Stomach smooth muscle (tissue), 2 donors: ENCODE measurements around the gene GRIP2.

Experiments
- H3K27ac ChIP-seq: one replicate; pipeline ENCODE4 v1.7.0; 2013; ENCODE audit warnings: mild to moderate bottlenecking, low read length, inconsistent platforms
- H3K27me3 ChIP-seq, 2 donors: one replicate each; pipeline ENCODE4 v1.7.0; 2013; ENCODE audit warnings: low read length in 2 of 2; ENCODE audit not compliant: insufficient read depth in 2 of 2, control insufficient read depth in 1 of 2
- H3K36me3 ChIP-seq, 2 donors: one replicate each; pipeline ENCODE4 v1.7.0; 2013; ENCODE audit warnings: low read length in 2 of 2; ENCODE audit not compliant: control insufficient read depth in 2 of 2, insufficient read depth in 2 of 2
- H3K4me1 ChIP-seq: one replicate; pipeline ENCODE4 v1.7.0; 2013; ENCODE audit warnings: low read length; ENCODE audit not compliant: control insufficient read depth, insufficient read depth
- H3K4me3 ChIP-seq, 2 donors: one replicate each; pipeline ENCODE4 v1.7.0; 2013; ENCODE audit warnings: low read length in 2 of 2
- H3K9ac ChIP-seq, 2 donors: one replicate each; pipeline ENCODE4 v1.7.0; 2013; ENCODE audit warnings: low read length in 2 of 2, mild to moderate bottlenecking in 1 of 2
- H3K9me3 ChIP-seq, 2 donors: one replicate each; pipeline ENCODE4 v1.7.0; 2013; ENCODE audit warnings: low read length in 2 of 2; ENCODE audit not compliant: control insufficient read depth in 2 of 2
- donor health status: healthy.
- donor health status: Pancreatic carcinoma.

The GRIP2 gene

DNA sequence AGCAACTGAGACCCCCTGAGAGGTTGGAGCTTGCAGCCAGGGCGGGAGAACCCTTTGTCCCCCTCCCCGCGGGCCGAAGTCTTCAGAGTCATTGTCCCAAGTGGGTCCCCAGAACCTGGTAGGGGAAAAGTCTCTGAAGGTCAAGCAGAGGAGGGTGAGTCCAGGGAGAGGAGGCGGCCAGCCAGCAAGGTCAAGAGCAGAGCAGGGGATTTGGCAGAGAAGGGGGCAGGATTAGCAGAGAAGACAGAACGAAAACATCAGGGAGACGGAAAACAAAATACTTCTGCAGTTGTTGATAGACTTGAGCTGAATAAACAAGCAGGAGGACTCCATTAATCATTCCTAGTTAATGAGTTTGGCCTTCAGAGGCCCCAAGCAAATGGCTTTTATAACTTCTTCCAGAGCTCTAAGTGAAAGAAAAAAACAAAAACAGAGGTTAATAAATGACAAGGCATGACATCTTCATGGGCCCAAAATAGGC lies 66.7 kb downstream of the GRIP2 start:
- peaks cover 4 to 9% of the 10 kb centered on the region in 2 donors for H3K36me3 ChIP-seq
- H3K27ac ChIP-seq: no peak overlapping the region
- no peak overlapping the region for H3K9ac ChIP-seq
- H3K4me1 ChIP-seq: peaks cover 6% of the 10 kb centered on the region
- H3K9me3 ChIP-seq: no peaks in the 10 kb centered on the region
- H3K4me3 ChIP-seq: no peak overlapping the region
- no peaks in the 10 kb centered on the region for H3K27me3 ChIP-seq

DNA sequence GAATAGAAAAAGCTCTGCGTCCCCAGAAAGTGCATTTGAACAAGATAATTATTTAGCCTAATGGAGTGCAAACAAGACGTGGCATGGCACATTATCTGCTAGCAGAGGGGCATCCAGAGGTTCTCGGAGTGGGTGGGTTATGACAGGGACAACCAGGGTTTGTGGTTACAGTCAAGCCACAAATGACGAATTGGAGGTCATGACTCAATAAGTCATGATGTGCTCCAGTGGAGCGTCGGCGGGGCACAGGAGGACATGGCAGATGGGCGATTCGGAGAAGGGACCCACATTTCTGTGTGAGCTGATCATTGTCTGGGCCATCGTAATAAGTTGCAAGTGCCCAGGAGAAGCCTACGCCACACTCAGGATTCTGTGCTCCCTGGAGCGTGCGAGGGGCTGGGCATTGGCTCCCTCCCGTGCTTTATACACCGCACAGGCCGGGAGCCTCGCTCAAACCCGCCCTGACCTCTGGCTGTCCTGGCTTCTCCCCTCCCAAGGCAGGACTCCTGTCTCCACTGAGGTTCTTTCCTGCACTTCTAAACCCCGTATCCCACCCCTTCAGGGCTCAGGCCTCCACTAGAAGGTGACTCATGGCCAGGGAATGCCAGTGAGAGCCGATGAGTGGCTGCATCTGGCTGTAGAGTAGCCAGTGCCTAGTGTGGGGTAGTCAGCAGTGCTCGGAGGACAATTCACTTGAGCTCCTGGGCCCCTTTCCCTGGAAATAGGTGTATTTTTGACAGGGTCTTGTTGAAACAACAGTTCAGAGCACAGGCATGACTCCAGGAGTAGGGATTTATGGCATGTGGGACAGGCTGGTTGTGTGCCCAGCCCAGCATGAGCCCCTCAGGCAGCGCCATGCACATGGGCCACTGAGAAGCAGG lies 67.4 kb downstream of the GRIP2 start:
- Histone ChIP-seq H3K9ac (no peak overlapping the region), H3K36me3 (peaks cover 4 to 9% of the 10 kb centered on the region in 2 donors), H3K4me1 (peaks cover 6% of the 10 kb centered on the region), H3K27ac (no peak overlapping the region), H3K4me3 (no peak overlapping the region), H3K27me3 (no peaks in the 10 kb centered on the region), H3K9me3 (no peaks in the 10 kb centered on the region)

DNA sequence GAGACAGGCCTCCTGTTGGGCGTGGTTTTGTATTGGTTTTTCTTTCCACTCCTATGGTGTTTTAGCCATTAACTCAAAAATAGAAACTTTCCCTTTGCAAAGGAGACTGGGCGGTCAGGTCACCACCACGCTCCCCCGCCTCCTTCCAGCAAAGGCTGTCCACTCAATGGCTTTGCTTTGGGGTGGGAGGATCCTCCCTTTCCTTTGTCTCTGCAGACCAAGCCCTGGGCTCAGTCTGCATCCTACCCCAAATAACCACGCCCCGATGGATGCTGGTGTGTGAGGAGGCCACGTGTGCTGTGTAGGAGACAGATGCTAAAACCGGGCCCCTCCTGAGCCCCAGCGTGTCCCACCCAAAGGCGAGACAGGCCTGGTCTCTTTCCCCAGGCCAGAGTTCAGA lies 68.5 kb downstream of the GRIP2 start:
- peaks cover 6% of the 10 kb centered on the region for H3K4me1 ChIP-seq
- H3K9ac ChIP-seq: no peak overlapping the region
- no peak overlapping the region for H3K27ac ChIP-seq
- H3K36me3 ChIP-seq: peaks cover 4 to 7% of the 10 kb centered on the region in 2 donors
- no peak overlapping the region for H3K4me3 ChIP-seq
- no peaks in the 10 kb centered on the region for H3K9me3 ChIP-seq
- no peaks in the 10 kb centered on the region for H3K27me3 ChIP-seq

DNA sequence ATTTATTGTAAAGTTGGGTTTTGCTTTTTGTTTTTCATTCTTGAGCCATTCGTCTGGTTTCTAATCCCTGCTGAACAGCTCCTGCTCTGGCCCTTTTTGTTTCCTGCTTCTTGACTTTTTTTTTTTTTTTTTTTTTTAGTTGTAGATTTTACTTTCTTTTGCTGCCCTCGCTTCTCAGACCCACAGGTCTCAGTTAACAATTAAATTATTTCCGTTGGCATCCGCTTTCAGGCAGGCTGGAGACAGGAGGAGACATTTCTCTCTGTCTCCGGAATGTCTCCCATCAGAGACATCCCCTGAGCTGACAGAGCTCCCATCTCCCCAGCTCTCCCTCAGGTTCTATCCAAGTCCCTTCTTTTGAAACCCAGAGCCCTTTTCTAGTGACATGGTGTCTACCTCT lies 69.1 kb downstream of the GRIP2 start:
- H3K4me1 ChIP-seq: peaks cover 6% of the 10 kb centered on the region

DNA sequence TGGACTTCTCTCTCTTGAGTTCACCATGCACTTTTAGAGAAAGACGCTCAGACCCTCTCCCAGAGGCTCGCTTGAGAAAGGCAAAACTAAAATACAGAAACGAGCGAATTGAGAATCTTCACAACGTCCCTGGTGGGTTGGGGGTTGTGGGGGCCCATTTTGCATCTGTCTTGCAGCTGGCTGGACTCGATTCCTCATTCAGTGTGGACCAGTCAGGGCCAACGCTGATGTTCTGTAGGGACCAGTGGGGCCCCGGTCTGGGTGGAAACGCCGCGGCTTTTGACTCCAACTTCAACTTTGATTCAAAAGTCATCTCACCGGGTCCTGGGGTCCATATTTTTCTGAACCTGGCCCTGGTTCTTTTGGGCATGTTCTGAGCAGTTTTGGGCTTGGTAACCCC lies 69.7 kb downstream of the GRIP2 start:
- H3K9ac ChIP-seq: no peak overlapping the region
- H3K27ac ChIP-seq: no peak overlapping the region
- peaks cover 0 to 7% of the 10 kb centered on the region in 2 donors for H3K36me3 ChIP-seq
- H3K27me3 ChIP-seq: no peaks in the 10 kb centered on the region
- peaks cover 6% of the 10 kb centered on the region for H3K4me1 ChIP-seq
- H3K9me3 ChIP-seq: no peaks in the 10 kb centered on the region
- H3K4me3 ChIP-seq: no peak overlapping the region

More for the DNA sequence above, 69.1 kb downstream of the GRIP2 start:
- H3K27me3 ChIP-seq: no peaks in the 10 kb centered on the region
- no peaks in the 10 kb centered on the region for H3K9me3 ChIP-seq
- no peak overlapping the region for H3K9ac ChIP-seq
- no peak overlapping the region for H3K27ac ChIP-seq
- no peak overlapping the region for H3K4me3 ChIP-seq
- peaks cover 0 to 7% of the 10 kb centered on the region in 2 donors for H3K36me3 ChIP-seq

DNA sequence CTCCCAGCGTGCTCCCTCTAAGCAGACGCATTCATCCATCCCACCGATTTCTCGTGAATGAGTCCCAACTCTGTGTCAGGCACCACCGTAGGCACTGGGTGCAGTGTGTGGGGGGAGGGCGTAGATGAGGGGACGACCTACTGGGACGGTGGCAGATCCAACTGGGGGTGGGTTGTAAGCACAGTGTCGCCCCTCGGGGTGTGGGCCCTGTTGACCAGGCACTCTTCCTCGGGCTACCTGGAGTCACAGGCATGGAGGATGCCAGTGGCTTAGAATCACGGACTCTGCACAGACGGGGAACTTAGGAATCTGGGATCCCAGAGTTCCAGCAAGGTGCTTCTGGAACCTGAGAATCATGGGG lies 71.5 kb downstream of the GRIP2 start:
- no peak overlapping the region for H3K9ac ChIP-seq

DNA sequence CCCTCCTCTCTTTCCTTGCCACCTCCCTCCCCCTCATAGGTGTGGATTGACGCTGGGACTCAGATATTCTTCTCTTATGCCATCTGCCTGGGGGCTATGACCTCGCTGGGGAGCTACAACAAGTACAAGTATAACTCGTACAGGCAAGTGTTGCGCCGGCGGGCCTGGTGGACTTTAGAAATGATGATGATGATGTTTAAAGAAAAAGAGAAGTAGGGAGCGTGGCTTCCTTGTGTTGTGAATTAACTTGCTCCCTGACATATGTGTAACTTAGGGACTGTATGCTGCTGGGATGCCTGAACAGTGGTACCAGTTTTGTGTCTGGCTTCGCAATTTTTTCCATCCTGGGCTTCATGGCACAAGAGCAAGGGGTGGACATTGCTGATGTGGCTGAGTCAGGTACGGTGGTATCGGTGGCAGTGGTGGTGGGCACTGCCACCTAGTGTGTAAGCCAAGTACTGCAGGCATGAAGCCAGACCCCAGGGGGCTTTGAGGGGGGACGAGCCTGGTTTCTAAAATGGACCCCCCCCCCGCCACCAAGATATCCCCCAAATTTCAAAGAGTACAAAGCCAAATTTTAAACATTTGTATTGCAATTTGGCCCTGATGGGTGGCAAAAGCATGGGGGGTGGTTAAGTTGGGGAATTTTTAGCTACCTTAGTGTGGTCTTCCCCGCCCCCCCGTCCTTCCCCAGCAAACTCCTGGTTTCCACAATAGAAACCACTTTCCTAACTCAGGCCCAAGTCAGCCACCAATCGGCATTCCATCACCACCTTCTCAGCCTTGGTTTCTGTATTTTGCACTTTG lies 72.1 kb downstream of the GRIP2 start:
- H3K9ac ChIP-seq: no peak overlapping the region
- peaks cover 0 to 8% of the 10 kb centered on the region in 2 donors for H3K36me3 ChIP-seq
- H3K4me1 ChIP-seq: peaks cover under 1% of the 10 kb centered on the region
- no peaks in the 10 kb centered on the region for H3K27me3 ChIP-seq
- H3K4me3 ChIP-seq: no peak overlapping the region
- H3K27ac ChIP-seq: no peak overlapping the region
- no peaks in the 10 kb centered on the region for H3K9me3 ChIP-seq

More for the DNA sequence above, 71.5 kb downstream of the GRIP2 start:
- Histone ChIP-seq H3K27ac (no peak overlapping the region), H3K27me3 (no peaks in the 10 kb centered on the region), H3K4me1 (peaks cover 6% of the 10 kb centered on the region), H3K36me3 (peaks cover 0 to 8% of the 10 kb centered on the region in 2 donors), H3K9me3 (no peaks in the 10 kb centered on the region), H3K4me3 (no peak overlapping the region)

DNA sequence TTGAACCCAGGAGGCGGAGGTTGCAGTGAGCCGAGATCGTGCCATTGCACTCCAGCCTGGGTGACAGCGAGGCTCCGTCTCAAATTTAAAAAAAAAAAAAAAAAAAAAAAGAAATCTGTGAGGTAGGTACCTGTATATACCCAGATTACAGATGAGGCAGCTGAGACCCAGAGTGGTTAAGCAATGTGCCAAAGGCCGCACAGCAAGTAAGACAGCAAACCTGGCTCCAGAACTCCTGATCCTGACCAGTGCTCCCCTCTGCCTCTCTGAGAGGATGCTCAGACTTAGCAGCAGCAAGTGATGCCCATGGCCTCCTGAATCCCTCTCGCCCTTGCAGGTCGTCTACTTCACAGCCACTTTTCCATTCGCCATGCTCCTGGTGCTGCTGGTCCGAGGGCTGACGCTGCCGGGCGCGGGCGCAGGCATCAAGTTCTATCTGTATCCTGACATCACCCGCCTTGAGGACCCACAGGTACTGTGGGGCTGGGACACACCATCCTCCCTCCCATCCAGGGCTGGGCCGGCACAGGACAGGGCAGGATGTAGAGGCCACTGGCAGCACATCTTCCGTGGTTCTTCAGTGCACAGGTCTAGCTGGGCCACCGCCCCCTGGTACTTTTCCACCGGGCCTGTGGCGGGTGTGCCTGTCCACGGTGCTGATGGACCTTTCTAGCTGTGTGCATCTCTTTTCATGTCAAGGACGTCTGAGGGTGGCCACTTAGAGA lies 73.8 kb downstream of the GRIP2 start:
- Histone ChIP-seq H3K27me3 (no peaks in the 10 kb centered on the region), H3K36me3 (peaks cover 5 to 6% of the 10 kb centered on the region in 2 donors), H3K4me1 (peaks cover 3% of the 10 kb centered on the region), H3K27ac (no peak overlapping the region), H3K9me3 (no peaks in the 10 kb centered on the region), H3K9ac (no peak overlapping the region), H3K4me3 (no peak overlapping the region)

DNA sequence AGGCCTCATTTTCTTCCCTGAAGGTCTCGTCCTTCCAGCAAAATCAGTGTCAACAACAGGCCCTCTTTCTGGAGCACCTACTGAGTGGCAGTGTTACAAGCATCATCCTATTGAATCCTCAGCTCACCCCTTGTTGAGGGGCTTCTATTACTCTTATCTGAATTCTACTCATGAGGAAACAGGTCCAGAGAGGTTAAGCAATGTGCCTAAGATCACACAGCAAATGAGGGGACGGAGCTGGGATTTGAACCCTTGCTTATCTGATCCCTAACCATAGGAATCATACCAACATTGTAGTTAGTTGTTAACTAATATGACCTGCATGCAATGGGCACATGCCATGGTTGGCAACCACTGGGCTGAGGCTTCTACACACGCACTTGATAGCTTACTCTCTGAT lies 74.7 kb downstream of the GRIP2 start:
- Histone ChIP-seq H3K9ac (no peak overlapping the region), H3K4me1 (peaks cover 7% of the 10 kb centered on the region), H3K4me3 (no peak overlapping the region), H3K27ac (no peak overlapping the region), H3K27me3 (no peaks in the 10 kb centered on the region), H3K36me3 (peaks cover 5 to 7% of the 10 kb centered on the region in 2 donors), H3K9me3 (no peaks in the 10 kb centered on the region)

DNA sequence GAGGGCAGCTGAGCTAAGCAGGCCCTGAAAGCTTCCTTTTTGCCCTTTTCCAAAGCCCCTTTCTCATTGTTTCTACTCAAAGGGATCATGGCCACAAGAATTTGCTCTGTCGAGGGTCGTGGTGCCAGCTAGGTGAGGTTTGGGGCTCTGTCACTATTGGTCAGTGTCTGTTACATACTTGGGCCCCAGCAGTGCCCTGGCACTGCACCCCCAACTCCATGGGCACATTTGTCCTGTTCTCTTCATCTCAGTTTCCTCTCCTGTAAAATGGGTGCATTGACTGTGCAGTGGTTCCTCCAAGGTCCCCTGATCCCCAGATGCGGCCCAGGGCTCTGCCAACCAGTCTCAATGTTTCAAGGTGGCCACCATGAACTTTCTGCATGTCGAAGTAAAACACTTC lies 75.6 kb downstream of the GRIP2 start:
- no peaks in the 10 kb centered on the region for H3K9me3 ChIP-seq
- no peaks in the 10 kb centered on the region for H3K27me3 ChIP-seq
- H3K27ac ChIP-seq: no peak overlapping the region
- peaks cover 7% of the 10 kb centered on the region for H3K4me1 ChIP-seq
- H3K4me3 ChIP-seq: no peak overlapping the region
- no peak overlapping the region for H3K9ac ChIP-seq
- peaks cover 5 to 9% of the 10 kb centered on the region in 2 donors for H3K36me3 ChIP-seq
